ENCODE results near the gene ORC6. TPM values are rescaled to one million over a fixed set of nuclear protein-coding genes. Genes with fewer than 3 reads are reported as not detected.
"Not testable (repeated sequence)": the region's sequence is repeated elsewhere in the genome, so short reads cannot be mapped to it uniquely, and the experiment has no call there.

The ORC6 gene
- polyA plus RNA-seq (ENCODE audit: insufficient read length in 4 of 4) = 10 to 100 TPM; 15.0 to 33.7 (median 20.1) TPM

DNA sequence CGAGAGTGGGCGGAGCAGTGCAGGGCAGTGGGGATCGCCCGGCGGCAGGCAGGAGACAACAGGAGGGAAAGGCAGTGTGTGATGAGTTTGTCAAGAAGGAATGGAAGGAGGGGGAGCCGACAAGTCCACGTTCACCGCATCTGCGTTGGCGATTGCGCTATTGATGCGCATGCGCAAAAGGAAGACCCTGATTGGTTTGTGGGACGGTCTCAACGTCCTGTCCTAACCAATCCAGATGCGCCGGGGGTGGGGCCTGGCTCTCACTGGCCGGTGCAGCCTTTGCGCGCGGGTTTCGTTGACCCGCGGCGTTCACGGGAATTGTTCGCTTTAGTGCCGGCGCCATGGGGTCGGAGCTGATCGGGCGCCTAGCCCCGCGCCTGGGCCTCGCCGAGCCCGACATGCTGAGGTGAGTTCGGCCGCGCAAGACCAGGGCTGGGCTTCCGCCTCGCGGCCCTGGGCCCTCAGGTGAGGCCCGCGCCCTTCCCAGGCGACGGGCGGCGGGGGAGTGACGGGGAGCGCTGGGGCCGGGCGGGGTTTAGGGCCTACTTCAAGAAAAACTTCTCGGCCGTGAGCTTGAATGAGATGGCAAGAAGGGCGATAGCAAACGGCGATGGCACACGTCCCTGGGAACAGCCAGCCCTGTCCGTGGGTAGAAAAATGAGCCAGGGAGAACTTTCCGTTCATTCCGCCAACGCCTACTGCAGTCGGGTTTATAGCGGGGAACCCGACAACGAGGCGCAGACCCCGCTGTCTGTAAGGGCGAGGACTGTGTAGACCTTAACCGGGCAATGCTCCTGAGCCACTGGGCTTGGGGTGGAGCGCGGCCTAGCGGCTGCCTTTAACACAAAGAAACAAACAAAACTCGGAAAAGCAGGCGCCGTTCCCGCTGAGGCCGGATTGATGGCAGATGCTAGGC lies at the start of gene ORC6:
Gene ORC6, plus strand, starts transcription at position 295 of the 916 bp plus-strand sequence. Its CDS starts 47 bp downstream, at position 342.
- DNase-seq (ENCODE audit: low read depth in 4 of 4, low spot score in 3 of 4) = peak; percentile 36 to 94 (median 92)

DNA sequence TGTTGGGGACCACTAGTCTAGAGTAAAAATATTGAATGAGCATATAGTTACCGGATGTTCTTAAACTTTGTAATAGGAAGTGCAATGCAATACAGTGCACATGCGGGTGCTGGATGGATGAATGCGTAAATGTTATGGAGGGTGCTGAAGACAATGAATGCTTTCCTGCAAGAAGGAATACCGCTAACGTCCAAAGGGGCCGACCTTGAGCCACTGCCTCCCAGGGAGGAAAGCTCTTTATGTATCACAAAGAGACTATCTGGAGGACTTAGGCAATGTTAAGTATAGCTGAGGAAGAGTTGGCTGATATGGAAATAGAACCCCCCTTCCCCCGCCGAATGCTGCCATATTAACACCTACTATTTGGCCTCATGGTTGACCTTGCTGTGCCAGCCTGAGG lies 40.8 kb upstream of the ORC6 start:
- no peak for DNase-seq (ENCODE audit: low read depth in 4 of 4, low spot score in 3 of 4)

DNA sequence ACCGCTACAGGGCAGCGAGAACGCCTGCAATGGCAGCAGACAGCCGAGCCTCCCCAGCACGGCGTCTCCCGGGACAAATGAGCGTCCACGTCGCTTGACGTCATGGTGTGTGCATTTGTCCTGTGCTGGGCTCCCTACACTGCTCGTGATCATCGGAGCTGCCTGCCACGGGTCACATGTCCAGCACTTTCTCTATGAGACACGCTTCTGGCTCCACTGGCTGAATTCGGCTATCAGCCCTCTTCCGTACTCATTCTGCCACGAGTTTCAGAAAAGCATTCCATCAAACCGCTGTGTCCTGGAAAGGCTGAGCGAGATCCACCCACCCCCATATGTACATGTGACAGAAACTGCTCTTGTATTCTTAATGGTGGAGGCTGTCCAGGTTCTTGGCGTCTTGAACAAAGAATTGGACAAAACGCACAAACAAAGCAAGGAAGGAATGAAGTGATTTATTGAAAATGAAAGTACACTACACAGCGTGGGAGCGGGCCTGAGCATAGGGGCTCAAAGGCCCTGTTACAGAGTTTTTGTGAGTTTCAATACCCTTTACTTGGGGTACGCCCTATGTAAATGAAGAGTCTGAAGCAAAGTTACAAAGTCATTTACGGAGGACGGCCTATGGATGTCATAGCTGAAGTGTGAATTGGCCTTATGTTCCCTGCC lies 39.7 kb upstream of the ORC6 start:
- no peak for DNase-seq (ENCODE audit: low read depth in 4 of 4, low spot score in 3 of 4)

DNA sequence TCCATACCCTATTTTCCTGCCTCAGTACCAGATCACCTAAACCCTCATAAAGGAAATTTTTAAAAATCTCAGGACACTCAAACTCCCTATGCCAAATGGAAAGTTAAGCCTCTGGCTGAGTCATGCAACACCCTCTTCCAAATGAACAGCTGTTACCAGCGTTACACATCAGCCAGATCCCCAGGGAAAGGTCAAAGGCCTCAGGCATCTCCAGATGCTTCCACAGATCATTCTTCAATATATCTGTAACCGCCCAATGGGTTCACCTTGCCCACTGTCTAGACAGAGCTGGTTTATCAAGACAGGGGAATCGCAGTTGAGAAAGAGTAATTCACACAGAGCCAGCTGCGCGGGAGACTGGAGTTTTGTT lies 39.2 kb upstream of the ORC6 start:
- DNase-seq (ENCODE audit: low read depth in 4 of 4, low spot score in 3 of 4) = no peak

- no peak for DNase-seq (ENCODE audit: low read depth in 4 of 4, low spot score in 3 of 4)
These were observed 38.2 kb upstream of the ORC6 start for GRCh38 chr16:46651305-46651704.

DNA sequence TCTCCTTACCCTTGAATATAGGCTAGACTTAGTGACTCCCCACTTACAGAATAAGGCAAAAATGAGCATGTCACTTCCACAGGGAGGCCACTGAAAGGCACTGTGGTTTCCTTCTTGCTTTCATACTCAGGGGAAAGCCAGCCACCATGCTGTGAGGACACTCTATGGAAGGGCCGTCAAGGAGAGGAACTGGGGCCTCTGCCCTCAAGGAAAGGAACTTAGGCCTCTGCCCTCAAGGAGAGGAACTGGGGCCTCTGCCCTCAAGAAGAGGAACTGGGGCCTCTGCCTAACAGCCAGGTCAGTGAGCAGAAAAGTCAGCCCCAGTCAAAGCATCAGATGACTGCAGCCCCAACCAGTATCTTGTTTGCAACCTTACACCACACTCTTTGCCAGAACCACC lies 30.5 kb upstream of the ORC6 start:
- no peak for DNase-seq (ENCODE audit: low read depth in 4 of 4, low spot score in 3 of 4)

GRCh38 chr16:46662123-46662522 lies 27.3 kb upstream of the ORC6 start:
- no peak for DNase-seq (ENCODE audit: low read depth in 4 of 4, low spot score in 3 of 4)

GRCh38 chr16:46673320-46674013 lies 16.0 kb upstream of the ORC6 start:
- no peak for DNase-seq (ENCODE audit: low read depth in 4 of 4, low spot score in 3 of 4)

- not testable (repeated sequence) for DNase-seq (ENCODE audit: low read depth in 4 of 4, low spot score in 3 of 4)
These were observed 11.5 kb upstream of the ORC6 start for GRCh38 chr16:46677943-46678342.

GRCh38 chr16:46681867-46682266 lies 7.6 kb upstream of the ORC6 start:
- DNase-seq (ENCODE audit: low read depth in 4 of 4, low spot score in 3 of 4) = not testable (repeated sequence)

- DNase-seq (ENCODE audit: low read depth in 4 of 4, low spot score in 3 of 4) = no peak
These were observed 2.5 kb upstream of the ORC6 start for GRCh38 chr16:46686815-46687473.

DNA sequence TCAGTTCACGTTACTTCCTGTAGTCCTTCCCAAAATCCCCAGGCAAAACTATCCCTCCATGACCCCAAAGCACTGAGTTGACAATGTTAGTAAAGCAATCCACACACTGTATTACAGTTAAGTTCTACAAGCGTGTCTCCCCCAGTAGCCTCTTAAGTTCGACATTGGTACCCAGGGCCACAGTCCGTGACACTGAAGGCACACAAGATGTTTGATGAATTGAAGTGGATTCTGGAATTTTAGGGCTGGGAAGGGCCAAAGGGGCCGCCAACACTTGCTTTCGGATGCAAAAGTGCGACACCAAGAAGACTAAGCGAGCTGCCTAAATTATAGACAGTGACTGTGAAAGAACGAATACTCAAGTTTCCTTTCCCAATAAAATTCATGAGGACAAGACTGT lies 2.0 kb upstream of the ORC6 start:
- DNase-seq (ENCODE audit: low read depth in 4 of 4, low spot score in 3 of 4) = no peak

GRCh38 chr16:46688101-46688653 lies 1.3 kb upstream of the ORC6 start:
- DNase-seq (ENCODE audit: low read depth in 4 of 4, low spot score in 3 of 4) = no peak

GRCh38 chr16:46688654-46689364 lies 650 bp upstream of the ORC6 start, which contains the start of gene VPS35:
TSS of gene VPS35 (minus strand) at chr16:46689178. CDS start at chr16:46689133, 45 bp downstream.
- peak; percentile 96 to 98 (median 97) for DNase-seq (ENCODE audit: low read depth in 4 of 4, low spot score in 3 of 4)

DNA sequence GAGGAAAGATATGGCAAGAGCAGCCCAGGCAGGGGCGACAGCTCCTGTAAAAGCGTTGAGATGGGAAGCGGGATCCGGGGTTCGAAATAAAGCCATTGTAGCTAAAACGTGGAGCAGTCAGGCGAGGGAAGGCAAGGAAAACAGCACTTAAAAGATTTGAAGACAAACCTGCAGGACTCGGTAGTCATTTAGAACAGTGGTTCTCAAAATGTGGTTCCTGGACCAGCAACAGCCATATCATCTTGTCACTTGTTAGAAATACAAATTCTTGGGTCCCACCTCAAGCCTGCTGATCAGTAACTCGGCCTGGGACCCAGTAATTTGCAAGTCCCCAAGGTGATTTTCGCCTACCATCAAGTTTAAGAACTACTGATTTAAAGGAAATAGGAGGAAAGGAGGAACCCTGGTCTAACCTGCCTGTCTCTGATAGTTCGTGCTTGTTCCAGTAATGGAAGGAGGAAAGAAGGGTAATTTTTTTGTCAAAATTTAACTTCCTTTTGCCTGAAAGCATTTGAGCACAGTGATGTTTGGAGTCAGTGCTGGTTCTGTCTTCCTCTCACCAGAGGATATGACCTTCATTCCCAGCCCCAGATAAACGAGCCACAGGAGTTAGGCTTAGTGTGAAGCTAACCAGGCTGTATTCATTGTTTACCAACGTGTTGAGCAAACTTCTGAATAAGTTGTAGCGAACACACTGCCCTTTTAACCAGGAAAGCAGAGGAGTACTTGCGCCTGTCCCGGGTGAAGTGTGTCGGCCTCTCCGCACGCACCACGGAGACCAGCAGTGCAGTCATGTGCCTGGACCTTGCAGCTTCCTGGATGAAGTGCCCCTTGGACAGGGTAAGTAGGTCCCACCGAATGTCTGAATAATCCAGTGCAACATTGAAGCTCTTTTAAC lies 1.1 kb downstream of the ORC6 start:
- no peak for DNase-seq (ENCODE audit: low read depth in 4 of 4, low spot score in 3 of 4)

GRCh38 chr16:46691726-46692125 lies 2.3 kb downstream of the ORC6 start:
- DNase-seq (ENCODE audit: low read depth in 4 of 4, low spot score in 3 of 4) = no peak

DNA sequence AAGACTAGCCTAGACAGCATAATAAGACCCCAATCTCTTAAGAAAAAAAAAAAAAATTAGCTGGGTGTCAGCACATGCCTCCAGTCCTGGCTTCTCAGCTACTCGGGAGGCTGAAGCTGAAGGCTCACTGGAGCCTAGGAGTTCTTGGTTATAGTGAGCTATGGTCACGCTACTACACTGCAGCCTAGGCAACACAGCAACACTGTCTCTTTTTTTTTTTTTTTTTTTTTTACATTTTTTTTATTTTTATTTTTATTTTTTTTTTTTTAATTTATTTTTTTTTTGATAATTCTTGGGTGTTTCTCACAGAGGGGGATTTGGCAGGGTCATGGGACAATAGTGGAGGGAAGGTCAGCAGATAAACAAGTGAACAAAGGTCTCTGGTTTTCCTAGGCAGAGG lies 4.1 kb downstream of the ORC6 start:
- no peak for DNase-seq (ENCODE audit: low read depth in 4 of 4, low spot score in 3 of 4)

- DNase-seq (ENCODE audit: low read depth in 4 of 4, low spot score in 3 of 4) = no peak
These were observed 6.5 kb downstream of the ORC6 start for GRCh38 chr16:46695937-46696336.

DNA sequence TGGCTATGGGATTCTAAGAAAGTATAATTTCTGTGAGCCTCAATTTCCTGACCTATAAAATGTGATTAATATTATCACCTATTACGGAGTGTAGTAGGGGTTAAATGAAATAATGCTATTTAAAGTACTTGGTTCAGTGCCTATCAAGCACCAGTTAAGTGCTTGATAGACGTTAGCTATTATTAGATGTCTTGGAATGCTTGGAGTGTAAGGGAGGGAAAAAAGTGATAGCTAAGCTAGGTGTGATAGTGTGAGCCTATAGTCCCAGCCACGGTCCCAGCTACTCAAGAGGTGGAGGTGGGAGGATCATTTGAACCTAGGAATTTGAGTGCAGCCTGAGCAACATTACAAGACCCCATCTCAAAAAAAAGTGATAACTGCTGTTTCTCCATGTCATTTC lies 7.5 kb downstream of the ORC6 start:
- DNase-seq (ENCODE audit: low read depth in 4 of 4, low spot score in 3 of 4) = no peak
